GM21367 (cell line): ENCODE results near the gene KCNIP4.
"Not testable (repeated sequence)": the region's sequence is repeated elsewhere in the genome, so short reads cannot be mapped to it uniquely, and the experiment has no call there.

ENCODE experiments used
- ATAC-seq: cut with Tn5 transposase; IDR thresholded peaks from one replicate; pipeline ENCODE4 v1.9.1; 2021; ENCODE audit not compliant: unreplicated experiment

KCNIP4 gene

GRCh38 chr4:20809812-20810211 lies 1138.8 kb downstream of the KCNIP4 start:
- no peak for ATAC-seq

GRCh38 chr4:20805716-20806115 lies 1142.9 kb downstream of the KCNIP4 start:
- no peak for ATAC-seq

GRCh38 chr4:20787940-20788665 lies 1160.5 kb downstream of the KCNIP4 start:
- no peak for ATAC-seq

- not testable (repeated sequence) for ATAC-seq
Measured at GRCh38 chr4:20783134-20783533, 1165.4 kb downstream of the KCNIP4 start.

GRCh38 chr4:20778896-20779295 lies 1169.7 kb downstream of the KCNIP4 start:
- no peak for ATAC-seq

GRCh38 chr4:20773144-20773997 lies 1175.2 kb downstream of the KCNIP4 start:
- ATAC-seq = peak; percentile 93

GRCh38 chr4:20764366-20764992 lies 1184.1 kb downstream of the KCNIP4 start:
- ATAC-seq = no peak

- ATAC-seq = no peak
Measured at GRCh38 chr4:20761826-20762225, 1186.7 kb downstream of the KCNIP4 start.

- ATAC-seq = no peak
Measured at GRCh38 chr4:20761382-20761781, 1187.2 kb downstream of the KCNIP4 start.

GRCh38 chr4:20760053-20760452 lies 1188.5 kb downstream of the KCNIP4 start:
- no peak for ATAC-seq

- ATAC-seq = no peak
Measured at GRCh38 chr4:20754036-20754435, 1194.5 kb downstream of the KCNIP4 start.

- ATAC-seq = no peak
Measured at GRCh38 chr4:20752641-20753040, 1195.9 kb downstream of the KCNIP4 start.

GRCh38 chr4:20746000-20746399 lies 1202.6 kb downstream of the KCNIP4 start:
- not testable (repeated sequence) for ATAC-seq

GRCh38 chr4:20735931-20736330 lies 1212.6 kb downstream of the KCNIP4 start:
- ATAC-seq = no peak

GRCh38 chr4:20724915-20725314 lies 1223.7 kb downstream of the KCNIP4 start:
- peak; percentile 51 for ATAC-seq

GRCh38 chr4:20723463-20723862 lies 1225.1 kb downstream of the KCNIP4 start:
- no peak for ATAC-seq

- no peak for ATAC-seq
Measured at GRCh38 chr4:20723019-20723418, 1225.6 kb downstream of the KCNIP4 start.

GRCh38 chr4:20711335-20711734 lies 1237.2 kb downstream of the KCNIP4 start:
- ATAC-seq = no peak

GRCh38 chr4:20700007-20700761 lies 1248.4 kb downstream of the KCNIP4 start, which contains the start of gene PACRGL:
TSS of gene PACRGL (plus strand) at chr4:20700458. CDS start at chr4:20704482, 4,024 bp downstream.
- ATAC-seq = peak; percentile 100

- no peak for ATAC-seq
Measured at GRCh38 chr4:20698820-20699219, 1249.8 kb downstream of the KCNIP4 start.

GRCh38 chr4:20698382-20698781 lies 1250.2 kb downstream of the KCNIP4 start:
- no peak for ATAC-seq
